Liver (tissue), 3 donors: ENCODE results near the gene AFF2.

Source experiments
- EGR1 ChIP-seq, 2 donors: IDR thresholded peaks; 2 replicates each; pipeline ENCODE4 v1.6.1; 2016 to 2018; ENCODE audit warnings: antibody characterized with exemption in 2 of 2, low read depth in 2 of 2
- GABPA ChIP-seq, 2 donors: IDR thresholded peaks in 1 of 2; conservative IDR thresholded peaks in 1 of 2; 2 replicates each; pipeline ENCODE4 v1.6.1; 2016; ENCODE audit warnings: antibody characterized with exemption in 2 of 2, mild to moderate bottlenecking in 1 of 2, moderate library complexity in 1 of 2
- RAD21 ChIP-seq, 2 donors: IDR thresholded peaks; 2 replicates each; pipeline ENCODE4 v1.6.1; 2016; ENCODE audit warnings: antibody characterized with exemption in 2 of 2, mild to moderate bottlenecking in 2 of 2
- SP1 ChIP-seq: IDR thresholded peaks from 2 replicates; pipeline ENCODE4 v1.6.1; 2018; ENCODE audit warnings: antibody characterized with exemption, mild to moderate bottlenecking
- TAF1 ChIP-seq: conservative IDR thresholded peaks from 2 replicates; pipeline ENCODE4 v1.6.1; 2016; ENCODE audit warnings: antibody characterized with exemption, mild to moderate bottlenecking
- TF ChIP-seq, protein P1 (sequence below): fragments of 150-350 bp; IDR thresholded peaks from 2 replicates; pipeline ENCODE4 v1.5.1; 2017; ENCODE audit warnings: improper control_type of control experiment, low read depth, low read length; ENCODE audit not compliant: missing input control
- TF ChIP-seq, protein P2 (sequence below): IDR thresholded peaks from 2 replicates; pipeline ENCODE4 v1.6.1; 2016; ENCODE audit warnings: antibody characterized with exemption, mild to moderate bottlenecking
- TF ChIP-seq, protein P3 (sequence below): IDR thresholded peaks from 2 replicates; pipeline ENCODE4 v1.6.1; 2016; ENCODE audit warnings: antibody characterized with exemption
- TF ChIP-seq, protein P4 (sequence below): IDR thresholded peaks from 2 replicates; pipeline ENCODE4 v1.6.1; 2016; ENCODE audit warnings: antibody characterized with exemption
- TF ChIP-seq, protein P5 (sequence below): IDR thresholded peaks from 2 replicates; pipeline ENCODE4 v1.6.1; 2016; ENCODE audit warnings: antibody characterized with exemption
- donor health status: healthy.
- donor health status: healthy.

DNA sequence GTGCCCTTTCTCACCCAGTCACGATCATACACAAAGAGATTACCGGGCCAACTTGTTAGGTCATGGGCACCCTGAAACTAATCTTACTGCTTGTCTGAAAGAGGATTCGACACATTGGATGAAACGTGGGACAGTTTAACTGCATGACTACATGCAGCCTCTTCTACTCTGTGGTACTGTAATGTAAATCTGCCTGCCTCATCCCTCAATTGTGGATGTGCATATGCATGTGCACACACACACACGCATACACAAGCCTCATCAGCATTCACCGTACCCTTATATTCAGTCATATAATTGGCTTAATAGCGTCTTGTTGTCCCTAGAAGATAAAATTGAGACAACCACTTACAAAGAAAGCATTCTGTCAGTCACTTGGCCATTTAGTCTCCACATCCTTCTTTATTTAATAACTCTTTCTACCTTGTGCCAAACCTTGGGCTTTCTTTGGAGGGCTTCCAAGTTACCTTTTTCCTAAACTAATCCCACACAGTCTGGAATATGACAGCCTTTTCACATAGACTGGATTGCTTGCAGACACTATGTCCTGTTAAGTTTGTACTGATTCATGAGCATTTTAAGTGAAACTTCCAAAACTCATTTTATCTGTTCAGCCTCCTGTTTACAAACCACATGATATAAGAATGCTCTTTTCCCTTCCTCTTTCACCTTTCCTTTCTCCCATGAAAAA, 132.9 kb downstream of the AFF2 start:
- TF ChIP-seq, protein P1, sequence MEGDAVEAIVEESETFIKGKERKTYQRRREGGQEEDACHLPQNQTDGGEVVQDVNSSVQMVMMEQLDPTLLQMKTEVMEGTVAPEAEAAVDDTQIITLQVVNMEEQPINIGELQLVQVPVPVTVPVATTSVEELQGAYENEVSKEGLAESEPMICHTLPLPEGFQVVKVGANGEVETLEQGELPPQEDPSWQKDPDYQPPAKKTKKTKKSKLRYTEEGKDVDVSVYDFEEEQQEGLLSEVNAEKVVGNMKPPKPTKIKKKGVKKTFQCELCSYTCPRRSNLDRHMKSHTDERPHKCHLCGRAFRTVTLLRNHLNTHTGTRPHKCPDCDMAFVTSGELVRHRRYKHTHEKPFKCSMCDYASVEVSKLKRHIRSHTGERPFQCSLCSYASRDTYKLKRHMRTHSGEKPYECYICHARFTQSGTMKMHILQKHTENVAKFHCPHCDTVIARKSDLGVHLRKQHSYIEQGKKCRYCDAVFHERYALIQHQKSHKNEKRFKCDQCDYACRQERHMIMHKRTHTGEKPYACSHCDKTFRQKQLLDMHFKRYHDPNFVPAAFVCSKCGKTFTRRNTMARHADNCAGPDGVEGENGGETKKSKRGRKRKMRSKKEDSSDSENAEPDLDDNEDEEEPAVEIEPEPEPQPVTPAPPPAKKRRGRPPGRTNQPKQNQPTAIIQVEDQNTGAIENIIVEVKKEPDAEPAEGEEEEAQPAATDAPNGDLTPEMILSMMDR: no peak
- TF ChIP-seq, protein P2, sequence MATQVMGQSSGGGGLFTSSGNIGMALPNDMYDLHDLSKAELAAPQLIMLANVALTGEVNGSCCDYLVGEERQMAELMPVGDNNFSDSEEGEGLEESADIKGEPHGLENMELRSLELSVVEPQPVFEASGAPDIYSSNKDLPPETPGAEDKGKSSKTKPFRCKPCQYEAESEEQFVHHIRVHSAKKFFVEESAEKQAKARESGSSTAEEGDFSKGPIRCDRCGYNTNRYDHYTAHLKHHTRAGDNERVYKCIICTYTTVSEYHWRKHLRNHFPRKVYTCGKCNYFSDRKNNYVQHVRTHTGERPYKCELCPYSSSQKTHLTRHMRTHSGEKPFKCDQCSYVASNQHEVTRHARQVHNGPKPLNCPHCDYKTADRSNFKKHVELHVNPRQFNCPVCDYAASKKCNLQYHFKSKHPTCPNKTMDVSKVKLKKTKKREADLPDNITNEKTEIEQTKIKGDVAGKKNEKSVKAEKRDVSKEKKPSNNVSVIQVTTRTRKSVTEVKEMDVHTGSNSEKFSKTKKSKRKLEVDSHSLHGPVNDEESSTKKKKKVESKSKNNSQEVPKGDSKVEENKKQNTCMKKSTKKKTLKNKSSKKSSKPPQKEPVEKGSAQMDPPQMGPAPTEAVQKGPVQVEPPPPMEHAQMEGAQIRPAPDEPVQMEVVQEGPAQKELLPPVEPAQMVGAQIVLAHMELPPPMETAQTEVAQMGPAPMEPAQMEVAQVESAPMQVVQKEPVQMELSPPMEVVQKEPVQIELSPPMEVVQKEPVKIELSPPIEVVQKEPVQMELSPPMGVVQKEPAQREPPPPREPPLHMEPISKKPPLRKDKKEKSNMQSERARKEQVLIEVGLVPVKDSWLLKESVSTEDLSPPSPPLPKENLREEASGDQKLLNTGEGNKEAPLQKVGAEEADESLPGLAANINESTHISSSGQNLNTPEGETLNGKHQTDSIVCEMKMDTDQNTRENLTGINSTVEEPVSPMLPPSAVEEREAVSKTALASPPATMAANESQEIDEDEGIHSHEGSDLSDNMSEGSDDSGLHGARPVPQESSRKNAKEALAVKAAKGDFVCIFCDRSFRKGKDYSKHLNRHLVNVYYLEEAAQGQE: no peak
- TF ChIP-seq TAF1 (no peak), SP1 (no peak), EGR1 (IDR thresholded peaks at IDR 0.05; ENCODE audit: low read depth in 2 of 2) (no peak), RAD21 (IDR thresholded peaks at IDR 0.05) (no peak), GABPA (IDR thresholded peaks at IDR 0.05 in 1 of 2, conservative IDR thresholded peaks at IDR 0.05 in 1 of 2) (no peak)
- TF ChIP-seq, protein P3, sequence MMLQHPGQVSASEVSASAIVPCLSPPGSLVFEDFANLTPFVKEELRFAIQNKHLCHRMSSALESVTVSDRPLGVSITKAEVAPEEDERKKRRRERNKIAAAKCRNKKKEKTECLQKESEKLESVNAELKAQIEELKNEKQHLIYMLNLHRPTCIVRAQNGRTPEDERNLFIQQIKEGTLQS: no peak
- TF ChIP-seq, protein P4, sequence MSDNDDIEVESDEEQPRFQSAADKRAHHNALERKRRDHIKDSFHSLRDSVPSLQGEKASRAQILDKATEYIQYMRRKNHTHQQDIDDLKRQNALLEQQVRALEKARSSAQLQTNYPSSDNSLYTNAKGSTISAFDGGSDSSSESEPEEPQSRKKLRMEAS: no peak
- TF ChIP-seq, protein P5, sequence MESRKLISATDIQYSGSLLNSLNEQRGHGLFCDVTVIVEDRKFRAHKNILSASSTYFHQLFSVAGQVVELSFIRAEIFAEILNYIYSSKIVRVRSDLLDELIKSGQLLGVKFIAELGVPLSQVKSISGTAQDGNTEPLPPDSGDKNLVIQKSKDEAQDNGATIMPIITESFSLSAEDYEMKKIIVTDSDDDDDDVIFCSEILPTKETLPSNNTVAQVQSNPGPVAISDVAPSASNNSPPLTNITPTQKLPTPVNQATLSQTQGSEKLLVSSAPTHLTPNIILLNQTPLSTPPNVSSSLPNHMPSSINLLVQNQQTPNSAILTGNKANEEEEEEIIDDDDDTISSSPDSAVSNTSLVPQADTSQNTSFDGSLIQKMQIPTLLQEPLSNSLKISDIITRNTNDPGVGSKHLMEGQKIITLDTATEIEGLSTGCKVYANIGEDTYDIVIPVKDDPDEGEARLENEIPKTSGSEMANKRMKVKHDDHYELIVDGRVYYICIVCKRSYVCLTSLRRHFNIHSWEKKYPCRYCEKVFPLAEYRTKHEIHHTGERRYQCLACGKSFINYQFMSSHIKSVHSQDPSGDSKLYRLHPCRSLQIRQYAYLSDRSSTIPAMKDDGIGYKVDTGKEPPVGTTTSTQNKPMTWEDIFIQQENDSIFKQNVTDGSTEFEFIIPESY: no peak
